Liver (tissue), 3 donors: ENCODE results near the gene ZNRF3.

Experiments
- EGR1 ChIP-seq, 2 donors: IDR thresholded peaks; 2 replicates each; pipeline ENCODE4 v1.6.1; 2016 to 2018; ENCODE audit warnings: antibody characterized with exemption in 2 of 2, low read depth in 2 of 2
- FOXA1 ChIP-seq: IDR thresholded peaks from 2 replicates; pipeline ENCODE4 v1.6.1; 2016; ENCODE audit warnings: antibody characterized with exemption
- GABPA ChIP-seq, 2 donors: IDR thresholded peaks in 1 of 2; conservative IDR thresholded peaks in 1 of 2; 2 replicates each; pipeline ENCODE4 v1.6.1; 2016; ENCODE audit warnings: antibody characterized with exemption in 2 of 2, mild to moderate bottlenecking in 1 of 2, moderate library complexity in 1 of 2
- JUND ChIP-seq, 2 donors: IDR thresholded peaks; 2 replicates each; pipeline ENCODE4 v1.6.1; 2016; ENCODE audit warnings: antibody characterized with exemption in 2 of 2
- SP1 ChIP-seq: IDR thresholded peaks from 2 replicates; pipeline ENCODE4 v1.6.1; 2018; ENCODE audit warnings: antibody characterized with exemption, mild to moderate bottlenecking
- TAF1 ChIP-seq: conservative IDR thresholded peaks from 2 replicates; pipeline ENCODE4 v1.6.1; 2016; ENCODE audit warnings: antibody characterized with exemption, mild to moderate bottlenecking
- YY1 ChIP-seq: IDR thresholded peaks from 2 replicates; pipeline ENCODE4 v1.6.1; 2016; ENCODE audit warnings: antibody characterized with exemption, mild to moderate bottlenecking
- TF ChIP-seq, protein P1 (sequence below): IDR thresholded peaks from 2 replicates; pipeline ENCODE4 v1.6.1; 2016; ENCODE audit warnings: antibody characterized with exemption
- TF ChIP-seq, protein P2 (sequence below): fragments of 150-350 bp; IDR thresholded peaks from 2 replicates; pipeline ENCODE4 v1.5.1; 2017; ENCODE audit warnings: improper control_type of control experiment, low read depth, low read length; ENCODE audit not compliant: missing input control
- TF ChIP-seq, protein P3 (sequence below): IDR thresholded peaks from 2 replicates; pipeline ENCODE4 v1.6.1; 2016; ENCODE audit warnings: antibody characterized with exemption
- TF ChIP-seq, protein P4 (sequence below): IDR thresholded peaks from 2 replicates; pipeline ENCODE4 v1.6.1; 2016; ENCODE audit warnings: antibody characterized with exemption
- TF ChIP-seq, protein P5 (sequence below): IDR thresholded peaks from 2 replicates; pipeline ENCODE4 v1.6.1; 2016; ENCODE audit warnings: antibody characterized with exemption, mild to moderate bottlenecking
- donor health status: healthy.
- donor health status: healthy.

DNA sequence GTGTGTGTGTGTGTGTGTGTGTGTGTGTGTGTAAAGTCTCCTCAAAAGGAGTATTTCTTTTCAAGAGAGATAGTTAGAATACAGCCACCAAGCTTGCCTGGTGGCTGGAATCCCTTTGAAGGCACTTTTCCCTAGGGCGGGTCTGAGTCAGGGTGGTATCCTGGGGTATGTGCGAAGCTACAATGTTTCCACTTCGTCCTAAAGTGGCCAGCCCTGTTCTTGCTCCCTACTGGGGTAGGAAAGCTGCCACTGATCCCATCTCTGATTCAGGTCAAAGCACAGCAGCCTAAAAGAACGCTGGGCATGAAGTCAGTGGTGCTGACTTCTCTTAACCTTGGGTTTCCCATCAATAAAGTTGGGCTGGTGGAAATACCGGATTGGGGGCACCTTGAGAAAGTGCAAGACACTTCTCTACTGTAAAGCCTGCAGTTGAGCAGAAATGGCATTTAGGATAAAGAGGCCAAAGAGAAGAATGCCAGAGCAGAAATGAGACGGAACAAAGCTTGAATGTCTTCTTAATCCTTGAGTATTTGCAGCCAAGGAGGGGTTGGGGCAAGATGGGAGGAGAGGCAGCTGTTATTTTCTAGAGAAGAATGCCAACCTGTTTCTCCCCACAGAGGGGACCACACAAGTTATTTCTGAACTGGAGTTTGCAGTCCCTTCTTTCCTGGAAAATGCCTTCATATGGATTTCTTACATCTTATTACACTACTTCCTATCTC, 35.3 kb downstream of the ZNRF3 start:
- TF ChIP-seq, protein P1, sequence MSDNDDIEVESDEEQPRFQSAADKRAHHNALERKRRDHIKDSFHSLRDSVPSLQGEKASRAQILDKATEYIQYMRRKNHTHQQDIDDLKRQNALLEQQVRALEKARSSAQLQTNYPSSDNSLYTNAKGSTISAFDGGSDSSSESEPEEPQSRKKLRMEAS: no peak
- TF ChIP-seq GABPA (IDR thresholded peaks at IDR 0.05 in 1 of 2, conservative IDR thresholded peaks at IDR 0.05 in 1 of 2): no peak
- TF ChIP-seq, protein P2, sequence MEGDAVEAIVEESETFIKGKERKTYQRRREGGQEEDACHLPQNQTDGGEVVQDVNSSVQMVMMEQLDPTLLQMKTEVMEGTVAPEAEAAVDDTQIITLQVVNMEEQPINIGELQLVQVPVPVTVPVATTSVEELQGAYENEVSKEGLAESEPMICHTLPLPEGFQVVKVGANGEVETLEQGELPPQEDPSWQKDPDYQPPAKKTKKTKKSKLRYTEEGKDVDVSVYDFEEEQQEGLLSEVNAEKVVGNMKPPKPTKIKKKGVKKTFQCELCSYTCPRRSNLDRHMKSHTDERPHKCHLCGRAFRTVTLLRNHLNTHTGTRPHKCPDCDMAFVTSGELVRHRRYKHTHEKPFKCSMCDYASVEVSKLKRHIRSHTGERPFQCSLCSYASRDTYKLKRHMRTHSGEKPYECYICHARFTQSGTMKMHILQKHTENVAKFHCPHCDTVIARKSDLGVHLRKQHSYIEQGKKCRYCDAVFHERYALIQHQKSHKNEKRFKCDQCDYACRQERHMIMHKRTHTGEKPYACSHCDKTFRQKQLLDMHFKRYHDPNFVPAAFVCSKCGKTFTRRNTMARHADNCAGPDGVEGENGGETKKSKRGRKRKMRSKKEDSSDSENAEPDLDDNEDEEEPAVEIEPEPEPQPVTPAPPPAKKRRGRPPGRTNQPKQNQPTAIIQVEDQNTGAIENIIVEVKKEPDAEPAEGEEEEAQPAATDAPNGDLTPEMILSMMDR: no peak
- TF ChIP-seq JUND (IDR thresholded peaks at IDR 0.05): no peak
- no peak for TF ChIP-seq YY1
- TF ChIP-seq, protein P3, sequence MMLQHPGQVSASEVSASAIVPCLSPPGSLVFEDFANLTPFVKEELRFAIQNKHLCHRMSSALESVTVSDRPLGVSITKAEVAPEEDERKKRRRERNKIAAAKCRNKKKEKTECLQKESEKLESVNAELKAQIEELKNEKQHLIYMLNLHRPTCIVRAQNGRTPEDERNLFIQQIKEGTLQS: no peak
- TF ChIP-seq FOXA1: no peak
- TF ChIP-seq, protein P4, sequence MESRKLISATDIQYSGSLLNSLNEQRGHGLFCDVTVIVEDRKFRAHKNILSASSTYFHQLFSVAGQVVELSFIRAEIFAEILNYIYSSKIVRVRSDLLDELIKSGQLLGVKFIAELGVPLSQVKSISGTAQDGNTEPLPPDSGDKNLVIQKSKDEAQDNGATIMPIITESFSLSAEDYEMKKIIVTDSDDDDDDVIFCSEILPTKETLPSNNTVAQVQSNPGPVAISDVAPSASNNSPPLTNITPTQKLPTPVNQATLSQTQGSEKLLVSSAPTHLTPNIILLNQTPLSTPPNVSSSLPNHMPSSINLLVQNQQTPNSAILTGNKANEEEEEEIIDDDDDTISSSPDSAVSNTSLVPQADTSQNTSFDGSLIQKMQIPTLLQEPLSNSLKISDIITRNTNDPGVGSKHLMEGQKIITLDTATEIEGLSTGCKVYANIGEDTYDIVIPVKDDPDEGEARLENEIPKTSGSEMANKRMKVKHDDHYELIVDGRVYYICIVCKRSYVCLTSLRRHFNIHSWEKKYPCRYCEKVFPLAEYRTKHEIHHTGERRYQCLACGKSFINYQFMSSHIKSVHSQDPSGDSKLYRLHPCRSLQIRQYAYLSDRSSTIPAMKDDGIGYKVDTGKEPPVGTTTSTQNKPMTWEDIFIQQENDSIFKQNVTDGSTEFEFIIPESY: no peak
- no peak for TF ChIP-seq TAF1
- TF ChIP-seq, protein P5, sequence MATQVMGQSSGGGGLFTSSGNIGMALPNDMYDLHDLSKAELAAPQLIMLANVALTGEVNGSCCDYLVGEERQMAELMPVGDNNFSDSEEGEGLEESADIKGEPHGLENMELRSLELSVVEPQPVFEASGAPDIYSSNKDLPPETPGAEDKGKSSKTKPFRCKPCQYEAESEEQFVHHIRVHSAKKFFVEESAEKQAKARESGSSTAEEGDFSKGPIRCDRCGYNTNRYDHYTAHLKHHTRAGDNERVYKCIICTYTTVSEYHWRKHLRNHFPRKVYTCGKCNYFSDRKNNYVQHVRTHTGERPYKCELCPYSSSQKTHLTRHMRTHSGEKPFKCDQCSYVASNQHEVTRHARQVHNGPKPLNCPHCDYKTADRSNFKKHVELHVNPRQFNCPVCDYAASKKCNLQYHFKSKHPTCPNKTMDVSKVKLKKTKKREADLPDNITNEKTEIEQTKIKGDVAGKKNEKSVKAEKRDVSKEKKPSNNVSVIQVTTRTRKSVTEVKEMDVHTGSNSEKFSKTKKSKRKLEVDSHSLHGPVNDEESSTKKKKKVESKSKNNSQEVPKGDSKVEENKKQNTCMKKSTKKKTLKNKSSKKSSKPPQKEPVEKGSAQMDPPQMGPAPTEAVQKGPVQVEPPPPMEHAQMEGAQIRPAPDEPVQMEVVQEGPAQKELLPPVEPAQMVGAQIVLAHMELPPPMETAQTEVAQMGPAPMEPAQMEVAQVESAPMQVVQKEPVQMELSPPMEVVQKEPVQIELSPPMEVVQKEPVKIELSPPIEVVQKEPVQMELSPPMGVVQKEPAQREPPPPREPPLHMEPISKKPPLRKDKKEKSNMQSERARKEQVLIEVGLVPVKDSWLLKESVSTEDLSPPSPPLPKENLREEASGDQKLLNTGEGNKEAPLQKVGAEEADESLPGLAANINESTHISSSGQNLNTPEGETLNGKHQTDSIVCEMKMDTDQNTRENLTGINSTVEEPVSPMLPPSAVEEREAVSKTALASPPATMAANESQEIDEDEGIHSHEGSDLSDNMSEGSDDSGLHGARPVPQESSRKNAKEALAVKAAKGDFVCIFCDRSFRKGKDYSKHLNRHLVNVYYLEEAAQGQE: no peak
- no peak for TF ChIP-seq SP1
- no peak for TF ChIP-seq EGR1 (IDR thresholded peaks at IDR 0.05; ENCODE audit: low read depth in 2 of 2)
